Measurements from ENCODE around the gene PRRC2B. TPM values are rescaled to one million over a fixed set of nuclear protein-coding genes. Genes with fewer than 3 reads are reported as not detected.

PRRC2B gene
- total and polyA plus RNA-seq, 2 of the 13 experiments (the other 11 are each of a cell fraction or from before 2014, with no cell fraction given), result 20.8 to 37.4 TPM

DNA sequence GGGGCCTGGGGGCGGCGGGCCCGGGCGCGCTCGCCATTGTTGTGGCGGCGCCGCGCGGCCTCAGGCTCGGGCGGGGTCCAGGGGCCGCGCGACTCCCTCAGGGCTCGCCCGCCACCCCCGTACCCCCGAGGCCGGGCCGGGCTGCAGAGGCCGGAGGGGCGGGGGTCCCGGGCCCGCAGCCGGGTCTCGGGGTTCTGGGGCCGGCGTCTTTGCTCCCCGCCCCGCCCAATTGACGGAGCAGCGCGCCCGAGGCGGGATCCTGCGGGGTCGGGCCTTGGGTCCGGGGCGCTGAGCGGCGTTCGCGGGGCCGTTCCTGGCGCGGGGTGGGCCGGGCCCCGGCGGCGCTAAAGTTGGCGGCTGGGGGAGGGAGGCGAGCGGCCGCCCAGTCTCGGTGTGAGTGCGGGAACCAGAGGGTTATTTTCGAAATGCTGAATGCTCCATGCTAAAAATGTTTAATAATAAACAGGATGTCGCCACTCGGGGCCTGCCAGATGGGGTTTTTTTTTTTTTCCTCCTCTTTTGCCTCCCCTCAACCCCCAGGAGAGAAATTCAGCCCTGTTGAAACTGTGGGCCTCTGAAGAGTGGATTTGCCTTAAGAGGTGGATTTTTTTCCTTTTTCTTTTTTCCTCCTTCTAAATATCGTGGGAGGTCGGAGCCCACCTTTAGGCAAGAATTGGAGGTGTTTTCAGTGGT, 724 bp downstream of the PRRC2B start (continued):
- TF ChIP-seq KIAA2018 (CRISPR knock-in tag; IDR thresholded peaks at IDR 0.05; ENCODE audit: borderline replicate concordance) (no peak), MIXL1 (CRISPR knock-in tag; IDR thresholded peaks at IDR 0.05) (no peak), MNT (IDR thresholded peaks at IDR 0.05) (no peak), GABPB1 (CRISPR knock-in tag; IDR thresholded peaks at IDR 0.05) (peak; percentile 32; the same call in 1 of the 2 replicates), ZFP36L2 (CRISPR knock-in tag; IDR thresholded peaks at IDR 0.05) (no peak), PHF8 (CRISPR knock-in tag; IDR thresholded peaks at IDR 0.05) (peak; percentile 25; the same call in 1 of the 2 replicates), ADNP (CRISPR knock-in tag; IDR thresholded peaks at IDR 0.05) (no peak), LBX2 (CRISPR knock-in tag; IDR thresholded peaks at IDR 0.05; ENCODE audit: borderline replicate concordance) (no peak), ZNF274 (CRISPR knock-in tag; IDR thresholded peaks at IDR 0.05) (no peak), MED8 (CRISPR knock-in tag; IDR thresholded peaks at IDR 0.05; ENCODE audit: insufficient replicate concordance) (no peak), GZF1 (CRISPR knock-in tag; IDR thresholded peaks at IDR 0.05) (no peak), MAFG (CRISPR knock-in tag; IDR thresholded peaks at IDR 0.05) (no peak), ZSCAN20 (CRISPR knock-in tag; IDR thresholded peaks at IDR 0.05; ENCODE audit: borderline replicate concordance) (no peak), RBM39 (IDR thresholded peaks at IDR 0.05; ENCODE audit: low read depth, low read length, poor library complexity, severe bottlenecking) (no peak), PATZ1 (CRISPR knock-in tag; IDR thresholded peaks at IDR 0.05) (peak; percentile 44)
- TF ChIP-seq, protein P1, sequence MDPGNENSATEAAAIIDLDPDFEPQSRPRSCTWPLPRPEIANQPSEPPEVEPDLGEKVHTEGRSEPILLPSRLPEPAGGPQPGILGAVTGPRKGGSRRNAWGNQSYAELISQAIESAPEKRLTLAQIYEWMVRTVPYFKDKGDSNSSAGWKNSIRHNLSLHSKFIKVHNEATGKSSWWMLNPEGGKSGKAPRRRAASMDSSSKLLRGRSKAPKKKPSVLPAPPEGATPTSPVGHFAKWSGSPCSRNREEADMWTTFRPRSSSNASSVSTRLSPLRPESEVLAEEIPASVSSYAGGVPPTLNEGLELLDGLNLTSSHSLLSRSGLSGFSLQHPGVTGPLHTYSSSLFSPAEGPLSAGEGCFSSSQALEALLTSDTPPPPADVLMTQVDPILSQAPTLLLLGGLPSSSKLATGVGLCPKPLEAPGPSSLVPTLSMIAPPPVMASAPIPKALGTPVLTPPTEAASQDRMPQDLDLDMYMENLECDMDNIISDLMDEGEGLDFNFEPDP (CRISPR knock-in tag; conservative IDR thresholded peaks at IDR 0.05), result no peak
